Astrocyte (in vitro differentiated cells and primary cell): ENCODE data around the gene ANTXR2. TPM values are rescaled to one million over a fixed set of nuclear protein-coding genes. Genes with fewer than 3 reads are reported as not detected.

Source experiments
- DNase-seq: peaks from one replicate; pipeline ENCODE4 v3.0.0-alpha.2; 2010; ENCODE audit warnings: low read depth
- FAIRE-seq: peaks from 2 replicates; lab custom pipeline; 2011; peaks lifted over from hg19 to GRCh38; lab: Jason Lieb, UNC
- H2AFZ ChIP-seq: 2 replicates; pipeline ENCODE4 v1.6.0; 2012; ENCODE audit warnings: low read depth, low read length, inconsistent platforms
- H3K27ac ChIP-seq: 2 replicates; pipeline ENCODE4 v1.5.1; 2011; ENCODE audit warnings: low read depth, low read length, inconsistent platforms
- H3K27me3 ChIP-seq: 2 replicates; pipeline ENCODE4 v1.6.0; 2011; ENCODE audit warnings: low read length, inconsistent platforms; ENCODE audit not compliant: insufficient read depth
- H3K36me3 ChIP-seq: 2 replicates; pipeline ENCODE4 v1.5.1; 2011; ENCODE audit warnings: low read length, inconsistent platforms; ENCODE audit not compliant: insufficient read depth
- H3K4me1 ChIP-seq: 2 replicates; pipeline ENCODE4 v1.5.1; 2011; ENCODE audit warnings: low read length, inconsistent platforms; ENCODE audit not compliant: insufficient read depth
- H3K4me2 ChIP-seq: 2 replicates; pipeline ENCODE4 v1.6.0; 2012; ENCODE audit warnings: low read length, inconsistent platforms
- H3K4me3 ChIP-seq: 2 replicates; pipeline ENCODE4 v1.5.1; 2011; ENCODE audit warnings: low read depth, mild to moderate bottlenecking, low read length, inconsistent platforms; ENCODE audit not compliant: insufficient read depth
- H3K79me2 ChIP-seq: 2 replicates; pipeline ENCODE4 v1.6.0; 2012; ENCODE audit warnings: mild to moderate bottlenecking, low read length, inconsistent platforms; ENCODE audit not compliant: insufficient read depth
- H3K9ac ChIP-seq: 2 replicates; pipeline ENCODE4 v1.6.0; 2012; ENCODE audit warnings: mild to moderate bottlenecking, low read length, inconsistent platforms
- H3K9me3 ChIP-seq: 2 replicates; pipeline ENCODE4 v1.5.1; 2012; ENCODE audit warnings: low read depth, mild to moderate bottlenecking, low read length, inconsistent platforms; ENCODE audit not compliant: insufficient read depth
- H4K20me1 ChIP-seq: 2 replicates; pipeline ENCODE4 v1.6.0; 2012; ENCODE audit warnings: low read length, inconsistent platforms; ENCODE audit not compliant: insufficient read depth
- H3K27ac Mint-ChIP-seq: one replicate; pipeline ENCODE4 v1.8.0; 2021; ENCODE audit warnings: mild to moderate bottlenecking, mixed read lengths; ENCODE audit not compliant: unreplicated experiment
- H3K27me3 Mint-ChIP-seq: one replicate; pipeline ENCODE4 v1.8.0; 2021; ENCODE audit warnings: low read depth, mixed read lengths; ENCODE audit not compliant: unreplicated experiment
- H3K36me3 Mint-ChIP-seq: one replicate; pipeline ENCODE4 v1.8.0; 2021; ENCODE audit warnings: low read depth, mixed read lengths; ENCODE audit not compliant: unreplicated experiment
- H3K4me1 Mint-ChIP-seq: one replicate; pipeline ENCODE4 v1.8.0; 2021; ENCODE audit warnings: low read depth, mixed read lengths; ENCODE audit not compliant: unreplicated experiment
- H3K4me3 Mint-ChIP-seq: one replicate; pipeline ENCODE4 v1.8.0; 2021; ENCODE audit warnings: mild to moderate bottlenecking, moderate library complexity, mixed read lengths; ENCODE audit not compliant: unreplicated experiment
- H3K9me3 Mint-ChIP-seq: one replicate; pipeline ENCODE4 v1.8.0; 2021; ENCODE audit warnings: mild to moderate bottlenecking, mixed read lengths; ENCODE audit not compliant: unreplicated experiment
- CTCF ChIP-seq: IDR thresholded peaks from 2 replicates; pipeline ENCODE4 v1.5.1; 2011; ENCODE audit warnings: low read depth, mild to moderate bottlenecking, inconsistent platforms, low read length, moderate library complexity; ENCODE audit not compliant: insufficient read depth
- EZH2 ChIP-seq: IDR thresholded peaks from 2 replicates; pipeline ENCODE4 v1.6.1; 2012; ENCODE audit warnings: mild to moderate bottlenecking, low read length, inconsistent platforms; ENCODE audit not compliant: insufficient read depth
- total RNA-seq: library from RNA; stranded (reverse); gene quantifications from 2 replicates; pipeline ENCODE4 v1.2.1, GENCODE V29; 2021

Gene ANTXR2
- total RNA-seq, 1 donor from 2014 or later = 34.7 TPM

DNA sequence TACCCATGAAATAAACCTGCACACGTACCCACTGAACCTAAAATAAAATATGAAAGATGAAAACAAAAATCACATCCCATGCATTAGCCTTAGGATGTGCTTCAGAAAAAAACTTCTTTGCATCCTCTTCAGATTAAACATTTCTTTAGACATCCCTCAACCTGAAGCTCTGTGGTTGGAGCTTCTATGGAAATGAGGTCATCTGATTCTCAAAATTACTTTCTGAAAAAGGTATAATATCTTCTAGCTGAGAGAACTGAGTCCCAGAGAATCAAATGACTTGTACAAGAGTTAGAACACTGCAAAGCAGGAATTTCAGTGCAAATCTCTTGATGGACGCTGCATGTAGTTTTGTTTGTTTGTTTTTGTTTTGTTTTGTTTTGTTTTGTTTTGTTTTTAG is 19.1 kb upstream of the ANTXR2 start:
- no peak overlapping the region for H3K9ac ChIP-seq
- H4K20me1 ChIP-seq = no peaks in the 10 kb centered on the region
- no peak for FAIRE-seq
- no peaks in the 10 kb centered on the region for H3K27me3 ChIP-seq
- Mint-ChIP-seq H3K27me3 (peaks cover 11% of the 10 kb centered on the region), H3K4me1 (no peaks in the 10 kb centered on the region), H3K4me3 (no peak overlapping the region), H3K27ac (no peak overlapping the region), H3K9me3 (no peaks in the 10 kb centered on the region), H3K36me3 (no peaks in the 10 kb centered on the region)
- H3K4me3 ChIP-seq = no peak overlapping the region
- no peaks in the 10 kb centered on the region for H3K4me1 ChIP-seq
- no peak for DNase-seq
- H3K4me2 ChIP-seq = no peak overlapping the region
- no peaks in the 10 kb centered on the region for H3K79me2 ChIP-seq
- TF ChIP-seq CTCF = no peak
- TF ChIP-seq EZH2 = no peak
- no peaks in the 10 kb centered on the region for H3K9me3 ChIP-seq
- H3K36me3 ChIP-seq = no peaks in the 10 kb centered on the region
- H3K27ac ChIP-seq = no peak overlapping the region
- H2AFZ ChIP-seq = no peak overlapping the region

DNA sequence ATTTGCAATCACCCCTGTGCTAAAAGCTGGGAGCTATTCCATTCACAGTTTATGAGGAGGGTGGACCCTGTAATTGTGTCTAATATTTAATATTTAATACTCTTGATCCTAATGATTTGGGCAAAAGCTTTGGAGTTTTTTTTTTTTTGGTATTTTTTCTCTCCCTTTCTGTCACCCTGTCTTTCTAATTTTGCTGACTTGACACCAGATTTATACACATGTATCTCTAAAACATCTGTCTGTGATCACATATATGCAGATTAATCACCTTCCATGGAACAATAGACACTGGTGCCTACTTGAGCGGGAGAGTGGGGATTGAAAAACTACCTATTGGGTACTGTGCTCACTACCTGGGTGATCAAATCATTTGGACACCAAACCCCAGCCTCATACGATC is 18.7 kb upstream of the ANTXR2 start:
- H3K27ac Mint-ChIP-seq = no peak overlapping the region
- no peaks in the 10 kb centered on the region for H3K9me3 ChIP-seq
- no peaks in the 10 kb centered on the region for H3K4me1 Mint-ChIP-seq
- H3K4me1 ChIP-seq = no peaks in the 10 kb centered on the region
- no peak overlapping the region for H2AFZ ChIP-seq
- H3K36me3 ChIP-seq = no peaks in the 10 kb centered on the region
- FAIRE-seq = no peak
- TF ChIP-seq EZH2 = no peak
- no peak for TF ChIP-seq CTCF
- H3K79me2 ChIP-seq = no peaks in the 10 kb centered on the region
- H3K9ac ChIP-seq = no peak overlapping the region
- H3K4me3 Mint-ChIP-seq = no peak overlapping the region
- H3K27me3 ChIP-seq = no peaks in the 10 kb centered on the region
- no peak overlapping the region for H3K27ac ChIP-seq
- H3K27me3 Mint-ChIP-seq = peaks cover 11% of the 10 kb centered on the region
- DNase-seq = no peak
- H3K9me3 Mint-ChIP-seq = no peaks in the 10 kb centered on the region
- no peaks in the 10 kb centered on the region for H4K20me1 ChIP-seq
- H3K36me3 Mint-ChIP-seq = no peaks in the 10 kb centered on the region
- no peak overlapping the region for H3K4me3 ChIP-seq
- H3K4me2 ChIP-seq = no peak overlapping the region

DNA sequence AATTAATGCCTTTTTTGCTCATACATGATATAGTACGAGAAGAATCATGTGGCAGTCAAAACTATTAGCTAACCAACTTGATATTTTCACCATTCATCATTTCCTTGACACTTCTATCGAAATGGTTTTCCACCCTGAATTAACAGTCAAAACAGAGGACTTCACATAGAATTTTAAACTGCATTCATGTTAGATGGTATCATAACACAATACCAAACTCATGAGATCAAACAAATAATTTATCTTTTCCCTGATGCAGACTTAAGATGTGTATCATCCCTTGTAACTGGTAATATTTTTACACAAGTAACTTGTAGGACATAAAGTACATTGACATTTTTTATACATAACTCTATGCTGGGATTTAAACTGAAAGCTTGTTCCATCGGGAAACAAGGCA is 18.2 kb upstream of the ANTXR2 start:
- Mint-ChIP-seq H3K27me3 (peaks cover 11% of the 10 kb centered on the region), H3K27ac (no peak overlapping the region), H3K4me3 (no peak overlapping the region), H3K9me3 (no peaks in the 10 kb centered on the region), H3K4me1 (no peaks in the 10 kb centered on the region), H3K36me3 (no peaks in the 10 kb centered on the region)
- H3K27ac ChIP-seq = no peak overlapping the region
- TF ChIP-seq EZH2 (no peak), CTCF (no peak)
- H3K27me3 ChIP-seq = no peaks in the 10 kb centered on the region
- H3K36me3 ChIP-seq = no peaks in the 10 kb centered on the region
- no peaks in the 10 kb centered on the region for H3K79me2 ChIP-seq
- no peak overlapping the region for H3K4me2 ChIP-seq
- H2AFZ ChIP-seq = no peak overlapping the region
- H3K4me1 ChIP-seq = no peaks in the 10 kb centered on the region
- no peak overlapping the region for H3K4me3 ChIP-seq
- no peaks in the 10 kb centered on the region for H3K9me3 ChIP-seq
- no peak overlapping the region for H3K9ac ChIP-seq
- H4K20me1 ChIP-seq = no peaks in the 10 kb centered on the region
- FAIRE-seq = peak; percentile 76
- DNase-seq = no peak
